ENCODE results near the gene MYMK. TPM values are rescaled to one million over a fixed set of nuclear protein-coding genes. Genes with fewer than 3 reads are reported as not detected.

Gene MYMK
- total RNA-seq, 1 experiment from 2014 or later = not detected

DNA sequence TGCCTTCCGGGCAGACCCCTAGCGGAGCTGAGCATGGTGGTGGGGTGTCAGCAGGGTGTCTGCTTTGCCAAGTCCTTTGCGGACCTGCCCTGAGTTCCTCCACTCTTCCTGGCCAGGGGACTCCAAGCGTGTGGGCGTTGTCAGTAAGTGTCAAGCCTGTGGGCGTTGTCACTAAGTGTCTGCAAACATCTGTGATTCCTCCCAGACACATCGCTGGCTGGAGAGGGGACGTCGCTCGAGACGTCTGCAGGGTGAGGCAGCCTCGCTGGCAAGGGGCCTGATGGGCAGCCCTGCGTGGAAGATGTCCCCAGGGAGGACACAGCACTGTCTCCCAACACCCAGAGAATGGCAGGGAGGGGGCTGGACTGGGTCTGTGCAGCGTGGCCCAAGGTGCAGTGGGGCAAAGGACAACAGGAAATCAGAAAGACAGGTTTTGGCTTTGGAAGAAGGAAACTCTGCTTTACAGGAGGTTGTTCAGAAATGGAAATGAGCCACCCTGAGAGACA lies 38.6 kb upstream of the MYMK start:
- Mint-ChIP-seq H3K27ac (ENCODE audit: unreplicated experiment) (no peak overlapping the region), H3K27me3 (ENCODE audit: unreplicated experiment) (peaks cover 48% of the 10 kb centered on the region)
- DNase-seq = peak; percentile 3

DNA sequence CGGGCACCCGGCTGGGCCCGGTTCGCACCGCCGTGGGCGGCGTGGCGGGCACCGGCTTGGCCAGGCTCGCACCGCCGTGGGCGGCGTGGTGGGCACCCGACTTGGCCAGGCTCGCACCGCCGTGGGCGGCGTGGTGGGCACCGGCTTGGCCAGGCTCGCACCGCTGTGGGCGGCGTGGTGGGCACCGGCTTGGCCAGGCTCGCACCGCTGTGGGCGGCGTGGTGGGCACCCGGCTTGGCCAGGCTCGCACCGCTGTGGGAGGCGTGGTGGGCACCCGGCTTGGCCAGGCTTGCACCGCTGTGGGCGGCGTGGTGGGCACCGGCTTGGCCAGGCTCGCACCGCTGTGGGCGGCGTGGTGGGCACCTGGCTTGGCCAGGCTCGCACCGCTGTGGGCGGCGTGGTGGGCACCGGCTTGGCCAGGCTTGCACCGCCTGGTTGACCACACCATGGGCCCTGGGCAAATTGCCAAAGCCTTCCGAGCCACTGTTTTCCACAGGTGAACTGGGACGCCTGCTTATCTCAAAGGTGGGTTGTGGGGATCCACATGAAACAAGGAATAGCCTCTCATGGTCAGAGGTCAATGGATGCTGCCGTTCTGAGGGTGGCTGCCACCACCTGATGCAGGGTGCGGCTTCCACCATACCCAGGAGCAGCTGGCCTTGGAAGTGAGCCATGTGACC lies 38.0 kb upstream of the MYMK start:
- Mint-ChIP-seq H3K4me1 (ENCODE audit: low read depth, unreplicated experiment) (no peaks in the 10 kb centered on the region), H3K9me3 (ENCODE audit: low read depth, unreplicated experiment) (no peaks in the 10 kb centered on the region), H3K36me3 (ENCODE audit: insufficient read depth, unreplicated experiment) (no peaks in the 10 kb centered on the region), H3K27me3 (ENCODE audit: unreplicated experiment) (peaks cover 42% of the 10 kb centered on the region), H3K27ac (ENCODE audit: unreplicated experiment) (no peak overlapping the region), H3K4me3 (ENCODE audit: low read depth, unreplicated experiment) (no peak overlapping the region)
- TF ChIP-seq, protein P1, sequence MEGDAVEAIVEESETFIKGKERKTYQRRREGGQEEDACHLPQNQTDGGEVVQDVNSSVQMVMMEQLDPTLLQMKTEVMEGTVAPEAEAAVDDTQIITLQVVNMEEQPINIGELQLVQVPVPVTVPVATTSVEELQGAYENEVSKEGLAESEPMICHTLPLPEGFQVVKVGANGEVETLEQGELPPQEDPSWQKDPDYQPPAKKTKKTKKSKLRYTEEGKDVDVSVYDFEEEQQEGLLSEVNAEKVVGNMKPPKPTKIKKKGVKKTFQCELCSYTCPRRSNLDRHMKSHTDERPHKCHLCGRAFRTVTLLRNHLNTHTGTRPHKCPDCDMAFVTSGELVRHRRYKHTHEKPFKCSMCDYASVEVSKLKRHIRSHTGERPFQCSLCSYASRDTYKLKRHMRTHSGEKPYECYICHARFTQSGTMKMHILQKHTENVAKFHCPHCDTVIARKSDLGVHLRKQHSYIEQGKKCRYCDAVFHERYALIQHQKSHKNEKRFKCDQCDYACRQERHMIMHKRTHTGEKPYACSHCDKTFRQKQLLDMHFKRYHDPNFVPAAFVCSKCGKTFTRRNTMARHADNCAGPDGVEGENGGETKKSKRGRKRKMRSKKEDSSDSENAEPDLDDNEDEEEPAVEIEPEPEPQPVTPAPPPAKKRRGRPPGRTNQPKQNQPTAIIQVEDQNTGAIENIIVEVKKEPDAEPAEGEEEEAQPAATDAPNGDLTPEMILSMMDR (IDR thresholded peaks at IDR 0.05; ENCODE audit: unreplicated experiment) = no peak
- BruUV-seq (replicated peaks) = no TSS peak
- intact Hi-C loops (cut with micrococcal nuclease; ENCODE audit: unreplicated experiment) = no loop called here
- CTCF ChIA-PET = no interaction called here
- DNase-seq = no peak

More for the DNA sequence above, 38.6 kb upstream of the MYMK start:
- Mint-ChIP-seq H3K4me1 (ENCODE audit: low read depth, unreplicated experiment) (no peaks in the 10 kb centered on the region), H3K9me3 (ENCODE audit: low read depth, unreplicated experiment) (no peaks in the 10 kb centered on the region), H3K4me3 (ENCODE audit: low read depth, unreplicated experiment) (no peak overlapping the region), H3K36me3 (ENCODE audit: insufficient read depth, unreplicated experiment) (no peaks in the 10 kb centered on the region)
- TF ChIP-seq, protein P1 (IDR thresholded peaks at IDR 0.05; ENCODE audit: unreplicated experiment) = no peak
- no TSS peak for BruUV-seq (replicated peaks)
- intact Hi-C loops (cut with micrococcal nuclease; ENCODE audit: unreplicated experiment) = no loop called here
- CTCF ChIA-PET = no interaction called here

DNA sequence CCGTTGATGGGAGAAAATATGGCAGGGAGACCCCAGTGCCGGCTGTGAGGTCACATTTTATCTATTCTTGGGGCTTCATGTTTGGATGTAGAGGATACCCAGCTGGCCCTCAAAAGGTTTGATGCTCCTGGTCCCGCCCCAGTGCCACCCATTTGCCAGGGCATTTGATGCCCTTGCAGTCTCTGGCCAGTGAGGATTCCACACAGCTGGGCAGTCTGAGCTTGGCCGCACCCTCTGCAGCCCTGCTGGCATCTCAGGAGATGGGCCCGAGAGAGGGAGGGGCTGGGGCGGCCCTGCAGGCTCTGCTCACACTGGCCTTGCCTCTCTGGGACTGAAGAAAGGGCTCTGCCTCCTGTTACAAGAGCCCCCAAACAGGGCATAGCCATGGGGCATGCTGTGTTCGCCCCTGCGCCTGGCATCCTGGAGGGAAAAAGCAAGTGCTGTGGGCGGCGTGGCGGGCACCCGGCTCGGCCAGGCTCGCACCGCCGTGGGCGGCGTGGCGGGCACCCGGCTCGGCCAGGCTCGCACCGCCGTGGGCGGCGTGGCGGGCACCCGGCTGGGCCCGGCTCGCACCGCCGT lies 37.3 kb upstream of the MYMK start:
- H3K36me3 Mint-ChIP-seq (ENCODE audit: insufficient read depth, unreplicated experiment) = no peaks in the 10 kb centered on the region
- no peaks in the 10 kb centered on the region for H3K9me3 Mint-ChIP-seq (ENCODE audit: low read depth, unreplicated experiment)
- intact Hi-C loops (cut with micrococcal nuclease; ENCODE audit: unreplicated experiment) = no loop called here
- no peak overlapping the region for H3K27ac Mint-ChIP-seq (ENCODE audit: unreplicated experiment)
- BruUV-seq (replicated peaks) = no TSS peak
- TF ChIP-seq, protein P1 (IDR thresholded peaks at IDR 0.05; ENCODE audit: unreplicated experiment) = no peak
- CTCF ChIA-PET = no interaction called here
- DNase-seq = no peak
- H3K4me1 Mint-ChIP-seq (ENCODE audit: low read depth, unreplicated experiment) = no peaks in the 10 kb centered on the region
- no peak overlapping the region for H3K4me3 Mint-ChIP-seq (ENCODE audit: low read depth, unreplicated experiment)
- peaks cover 35% of the 10 kb centered on the region for H3K27me3 Mint-ChIP-seq (ENCODE audit: unreplicated experiment)

DNA sequence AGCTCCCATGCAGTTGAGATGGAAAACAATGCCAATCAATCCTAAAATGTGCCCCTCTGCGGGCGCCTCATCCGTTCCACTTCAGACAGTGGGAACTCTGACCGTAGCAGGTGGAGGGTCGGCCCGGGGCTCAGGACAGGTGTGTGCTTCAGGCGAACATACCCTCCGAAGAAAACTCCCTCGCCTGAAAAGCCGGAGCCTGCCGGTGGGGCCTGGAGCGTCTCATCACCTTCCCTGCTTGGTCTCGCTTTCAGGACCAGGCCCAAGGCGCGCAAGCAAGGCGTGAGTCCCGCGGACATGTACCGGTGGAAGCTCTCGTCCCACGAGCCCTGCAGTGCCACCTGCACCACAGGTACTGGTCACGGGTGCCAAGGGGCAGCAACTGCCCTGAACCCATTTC lies 36.2 kb upstream of the MYMK start:
- no peak overlapping the region for H3K4me3 Mint-ChIP-seq (ENCODE audit: low read depth, unreplicated experiment)
- H3K27me3 Mint-ChIP-seq (ENCODE audit: unreplicated experiment) = peaks cover 34% of the 10 kb centered on the region
- intact Hi-C loops (cut with micrococcal nuclease; ENCODE audit: unreplicated experiment) = no loop called here
- TF ChIP-seq, protein P1 (IDR thresholded peaks at IDR 0.05; ENCODE audit: unreplicated experiment) = no peak
- no peaks in the 10 kb centered on the region for H3K9me3 Mint-ChIP-seq (ENCODE audit: low read depth, unreplicated experiment)
- H3K36me3 Mint-ChIP-seq (ENCODE audit: insufficient read depth, unreplicated experiment) = no peaks in the 10 kb centered on the region
- CTCF ChIA-PET = no interaction called here
- no peaks in the 10 kb centered on the region for H3K4me1 Mint-ChIP-seq (ENCODE audit: low read depth, unreplicated experiment)
- H3K27ac Mint-ChIP-seq (ENCODE audit: unreplicated experiment) = no peak overlapping the region
- no TSS peak for BruUV-seq (replicated peaks)
- DNase-seq = no peak

Measured in Calu3 (cell line).